GM13977 (cell line): Measurements from ENCODE around the gene NKX2-3.

Source experiments
- DNase-seq: peaks from one replicate; pipeline ENCODE4 v3.0.0; 2012; ENCODE audit warnings: low spot score
- in situ Hi-C: fragments of 300-500 bp; cut with MboI; formaldehyde crosslinking; loops from one replicate; pipeline ENCODE4 v1.12.0; 2022; ENCODE audit warnings: low sequenced_read_pairs, low pct_unique_long_range_greater_than_20kb, mixed read lengths, inconsistent platforms; ENCODE audit not compliant: unreplicated experiment
- TF ChIP-seq, protein P1 (sequence below): IDR thresholded peaks from 2 replicates; pipeline ENCODE4 v1.5.1; 2012; ENCODE audit warnings: mild to moderate bottlenecking, control low read depth; ENCODE audit not compliant: insufficient read depth; ENCODE audit errors: extremely low read depth, missing control alignments

NKX2-3 gene

DNA sequence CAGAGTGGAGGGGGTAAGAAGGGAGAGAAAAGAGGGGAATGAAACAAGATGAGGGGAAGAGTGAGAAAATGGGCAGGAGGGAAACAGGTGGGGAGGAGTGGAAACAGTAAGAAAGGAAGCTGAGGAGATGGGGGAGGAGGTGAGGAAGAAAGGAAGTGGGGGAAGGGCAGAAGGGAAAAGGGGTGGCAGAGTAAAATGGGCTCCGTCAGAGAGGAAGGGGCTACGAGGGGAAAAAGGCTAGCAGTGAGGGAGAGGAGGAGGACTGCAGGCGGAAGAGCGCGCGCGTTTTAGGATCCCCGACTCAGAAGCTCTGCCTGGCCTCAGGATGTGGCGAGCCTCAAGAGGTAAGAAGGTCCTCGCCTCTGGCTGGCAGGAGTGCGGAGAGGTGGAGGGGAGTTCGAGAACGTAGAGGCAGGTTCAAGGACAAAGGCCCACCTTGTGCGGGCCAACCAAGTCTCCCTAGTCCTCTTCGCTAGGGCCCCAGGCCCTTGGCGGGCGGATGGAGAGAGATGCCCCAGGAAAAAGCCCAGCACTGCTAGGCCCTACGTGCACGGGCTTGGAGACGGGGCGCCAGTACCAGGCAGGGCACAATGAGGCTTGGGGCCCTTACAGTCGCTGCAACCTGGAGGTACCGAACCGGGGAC is 5.8 kb upstream of the NKX2-3 start:
- DNase-seq: no peak
- in situ Hi-C loops: loop anchor here (25.0 kb wide), 1 partner anchor 1610 kb away; the partner anchor contains the start of gene TLX1
- TF ChIP-seq, protein P1, sequence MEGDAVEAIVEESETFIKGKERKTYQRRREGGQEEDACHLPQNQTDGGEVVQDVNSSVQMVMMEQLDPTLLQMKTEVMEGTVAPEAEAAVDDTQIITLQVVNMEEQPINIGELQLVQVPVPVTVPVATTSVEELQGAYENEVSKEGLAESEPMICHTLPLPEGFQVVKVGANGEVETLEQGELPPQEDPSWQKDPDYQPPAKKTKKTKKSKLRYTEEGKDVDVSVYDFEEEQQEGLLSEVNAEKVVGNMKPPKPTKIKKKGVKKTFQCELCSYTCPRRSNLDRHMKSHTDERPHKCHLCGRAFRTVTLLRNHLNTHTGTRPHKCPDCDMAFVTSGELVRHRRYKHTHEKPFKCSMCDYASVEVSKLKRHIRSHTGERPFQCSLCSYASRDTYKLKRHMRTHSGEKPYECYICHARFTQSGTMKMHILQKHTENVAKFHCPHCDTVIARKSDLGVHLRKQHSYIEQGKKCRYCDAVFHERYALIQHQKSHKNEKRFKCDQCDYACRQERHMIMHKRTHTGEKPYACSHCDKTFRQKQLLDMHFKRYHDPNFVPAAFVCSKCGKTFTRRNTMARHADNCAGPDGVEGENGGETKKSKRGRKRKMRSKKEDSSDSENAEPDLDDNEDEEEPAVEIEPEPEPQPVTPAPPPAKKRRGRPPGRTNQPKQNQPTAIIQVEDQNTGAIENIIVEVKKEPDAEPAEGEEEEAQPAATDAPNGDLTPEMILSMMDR: no peak

DNA sequence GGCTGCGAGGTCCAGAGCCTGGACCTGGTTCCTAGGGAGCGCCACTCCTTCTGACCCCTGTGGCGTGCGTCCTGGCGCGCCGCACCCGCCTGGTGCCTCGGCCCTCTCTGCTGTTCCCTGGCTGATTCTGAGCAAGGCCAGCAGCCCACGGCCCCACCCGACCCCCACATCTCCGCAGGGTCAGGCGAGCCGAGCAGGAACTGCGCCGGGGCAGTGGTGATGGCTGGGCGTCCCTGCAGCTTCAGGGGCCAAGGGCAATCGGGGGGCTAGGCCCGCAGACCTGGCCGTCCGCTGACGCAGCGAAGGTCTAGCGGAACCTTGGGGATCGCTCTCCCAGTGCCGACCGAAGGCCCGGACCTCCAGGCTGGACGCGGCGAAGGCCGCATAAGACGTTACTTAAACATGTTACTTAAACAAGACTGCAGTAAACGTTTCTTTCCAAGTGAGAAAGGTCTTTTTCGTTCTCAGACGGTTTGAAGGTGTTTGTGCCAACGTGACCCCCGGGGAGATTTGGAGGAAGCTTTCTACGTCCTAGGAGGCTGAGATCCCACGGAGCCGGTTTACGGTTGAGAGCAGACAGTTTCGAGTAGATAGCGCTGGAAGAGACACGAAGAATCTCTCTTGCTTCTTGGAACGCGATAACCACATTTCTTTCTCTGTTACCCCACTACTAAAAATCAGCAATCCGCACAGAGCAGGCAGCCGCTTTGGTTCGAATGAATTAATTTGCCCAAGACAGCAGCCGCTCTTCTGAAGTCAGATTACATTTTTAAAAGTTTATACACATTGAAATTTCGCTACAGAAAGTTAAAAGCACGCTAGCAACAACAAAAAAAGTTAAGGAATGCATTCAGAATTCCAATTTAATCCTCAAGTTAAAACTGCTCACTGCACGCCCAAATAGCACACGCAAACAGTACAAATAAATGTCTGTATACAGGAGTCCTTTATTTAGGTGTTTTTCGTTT is 4.9 kb upstream of the NKX2-3 start:
- DNase-seq: peak; percentile 27
- in situ Hi-C loops: loop anchor here (25.0 kb wide), 1 partner anchor 1609 kb away; the partner anchor contains the start of gene TLX1
- TF ChIP-seq, protein P1: no peak

DNA sequence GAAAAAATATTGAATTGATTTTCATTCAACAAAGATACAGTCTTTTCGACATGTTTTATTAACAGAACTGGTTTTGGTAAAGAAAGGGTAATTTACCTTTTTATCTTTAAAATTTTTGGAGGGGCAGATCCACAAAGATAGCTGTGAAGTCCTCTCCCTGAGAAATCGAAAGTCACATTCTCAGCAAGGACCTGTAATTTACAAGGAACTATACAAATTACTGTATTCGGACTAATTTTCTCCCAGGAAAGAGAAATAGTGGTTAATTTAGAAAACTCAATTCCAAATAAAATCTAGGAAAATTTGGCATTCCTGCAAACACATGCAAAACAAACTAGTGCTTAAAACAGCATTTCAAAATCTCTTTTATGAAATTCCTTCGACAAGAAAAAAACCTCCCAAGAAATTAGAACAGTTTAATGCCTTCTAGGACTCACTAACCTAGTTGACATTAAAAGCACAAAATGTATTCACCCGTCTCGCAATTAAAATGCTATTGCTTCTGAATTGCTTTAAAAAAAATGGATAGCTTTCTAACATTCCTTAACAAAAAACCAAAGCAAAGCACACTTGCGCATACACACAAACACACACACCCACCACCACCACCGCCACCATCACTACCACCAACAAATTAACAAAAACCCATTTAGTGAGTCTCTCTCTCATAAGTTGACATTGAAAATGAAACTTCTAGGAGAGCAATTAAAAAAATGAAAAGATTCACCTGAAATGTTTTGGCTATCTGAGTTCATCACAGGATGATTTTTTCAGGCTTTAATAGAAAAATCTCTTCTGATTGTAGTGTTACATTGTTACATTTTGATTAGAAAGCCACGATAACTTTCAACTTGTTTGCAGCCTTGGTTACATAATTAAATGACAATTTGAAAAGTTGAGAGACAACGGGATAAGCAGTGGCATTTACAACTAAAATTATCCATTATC is 4.0 kb upstream of the NKX2-3 start:
- no peak for DNase-seq
- in situ Hi-C loops: loop anchor here (25.0 kb wide), 1 partner anchor 1609 kb away; the partner anchor contains the start of gene TLX1
- TF ChIP-seq, protein P1: no peak

DNA sequence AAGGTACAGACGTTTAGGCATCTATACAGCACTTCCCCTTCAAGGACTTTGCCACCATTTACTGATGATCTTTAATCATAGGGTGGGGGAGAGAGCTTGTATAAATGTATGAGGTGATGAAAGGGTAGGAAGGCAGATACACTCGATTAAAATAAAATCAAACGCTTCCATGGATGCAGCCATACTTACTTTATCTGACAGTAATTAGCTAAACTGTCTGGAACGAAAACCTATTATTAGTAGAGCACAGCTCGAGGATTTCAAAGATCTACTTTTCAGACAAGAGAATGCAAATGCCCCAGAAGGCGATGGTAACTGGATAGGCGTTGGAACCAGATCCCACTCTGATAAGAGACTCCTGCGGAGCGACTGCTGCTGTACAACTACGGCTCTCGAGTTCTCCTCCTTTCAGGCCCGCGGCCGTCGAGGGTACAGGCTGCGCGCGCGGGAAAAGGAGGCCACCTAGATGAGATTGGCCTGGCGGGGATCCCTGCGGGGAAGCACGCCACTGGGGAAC is 3.1 kb upstream of the NKX2-3 start:
- DNase-seq: no peak
- in situ Hi-C loops: loop anchor here (25.0 kb wide), 1 partner anchor 1608 kb away; the partner anchor contains the start of gene TLX1
- TF ChIP-seq, protein P1: no peak

DNA sequence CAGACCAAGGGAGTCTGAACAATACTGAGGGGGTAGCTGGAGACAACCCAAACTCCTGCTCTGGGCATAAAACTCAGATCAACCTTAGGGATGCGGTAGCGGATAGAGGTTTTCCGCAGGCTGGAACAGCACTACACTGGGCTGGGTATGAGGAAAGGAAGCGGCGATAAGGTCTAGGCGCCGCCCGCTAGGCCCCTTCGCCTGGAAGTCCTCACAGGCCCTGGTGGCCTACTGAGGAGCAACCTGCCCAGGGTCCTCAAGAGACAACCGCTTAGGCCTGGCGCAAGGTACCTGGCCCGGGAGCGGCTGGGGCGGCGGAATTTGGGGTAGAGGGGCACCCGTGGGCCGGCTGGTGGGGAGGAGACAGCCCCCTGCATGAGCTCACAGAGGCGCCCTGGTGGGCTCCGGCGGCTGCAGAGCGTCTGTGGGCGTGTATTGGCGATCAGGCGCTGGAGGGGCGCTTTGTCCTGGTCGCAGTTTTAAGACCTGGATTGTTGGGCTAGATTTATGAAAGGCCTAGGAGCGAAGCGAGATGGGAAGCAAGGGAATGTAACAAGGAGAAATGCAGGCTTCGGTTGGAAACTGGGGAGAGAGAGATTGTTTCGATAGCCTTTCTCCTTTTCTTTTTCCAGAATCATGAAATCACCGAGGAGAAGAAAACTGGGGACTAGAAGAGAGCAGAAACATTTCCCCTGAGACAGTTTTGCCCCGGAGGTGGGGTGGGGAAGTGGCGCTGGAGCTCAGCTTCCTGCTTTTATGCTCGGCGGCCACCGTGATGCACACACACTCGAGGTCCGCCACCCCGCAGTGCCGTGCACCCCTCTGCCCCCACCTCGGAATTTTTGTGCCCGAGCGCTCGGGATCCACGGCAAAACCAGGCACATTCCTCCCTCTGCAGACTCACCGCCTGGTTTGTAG is 2.4 kb upstream of the NKX2-3 start:
- TF ChIP-seq, protein P1: no peak
- peak; percentile 39 for DNase-seq
- in situ Hi-C loops: loop anchor here (25.0 kb wide), 1 partner anchor 1607 kb away; the partner anchor contains the start of gene TLX1
